Forelimb muscle (tissue), 1 donor: ENCODE data around the gene KSR2. TPM values are rescaled to one million over a fixed set of nuclear protein-coding genes. Genes with fewer than 3 reads are reported as not detected.
"Not testable (repeated sequence)": the region's sequence is repeated elsewhere in the genome, so short reads cannot be mapped to it uniquely, and the experiment has no call there.

Experiments
- DNase-seq: peaks from one replicate; pipeline ENCODE4 v3.0.0-alpha.2; 2013; ENCODE audit warnings: low read depth
- polyA plus RNA-seq: library from polyadenylated mRNA; unstranded; fragments of 120-200 nt; gene quantifications from one replicate; pipeline ENCODE4 v1.2.1, GENCODE V29; 2013; ENCODE audit not compliant: insufficient read length

The KSR2 gene
- polyA plus RNA-seq, 1 donor = not detected

DNA sequence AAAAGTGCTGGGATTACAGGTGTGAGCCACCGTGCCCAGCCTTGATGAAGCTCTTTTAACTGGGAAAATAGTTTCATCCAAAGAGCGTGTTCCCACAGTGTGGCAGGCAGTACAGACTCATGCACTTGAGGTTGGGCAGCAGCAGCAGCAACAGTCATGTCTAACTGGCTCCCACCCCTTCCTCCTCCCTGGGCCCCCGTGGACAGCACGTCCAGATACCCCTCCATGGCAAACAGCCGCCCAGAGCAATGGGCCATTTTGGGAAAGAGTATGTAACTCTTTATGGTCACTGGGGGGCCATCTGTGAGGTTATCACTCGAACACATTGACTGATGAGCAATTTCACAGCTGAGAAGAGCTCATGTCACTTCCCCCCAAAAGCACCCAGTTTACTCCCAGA is 328.3 kb downstream of the KSR2 start:
- no peak for DNase-seq

DNA sequence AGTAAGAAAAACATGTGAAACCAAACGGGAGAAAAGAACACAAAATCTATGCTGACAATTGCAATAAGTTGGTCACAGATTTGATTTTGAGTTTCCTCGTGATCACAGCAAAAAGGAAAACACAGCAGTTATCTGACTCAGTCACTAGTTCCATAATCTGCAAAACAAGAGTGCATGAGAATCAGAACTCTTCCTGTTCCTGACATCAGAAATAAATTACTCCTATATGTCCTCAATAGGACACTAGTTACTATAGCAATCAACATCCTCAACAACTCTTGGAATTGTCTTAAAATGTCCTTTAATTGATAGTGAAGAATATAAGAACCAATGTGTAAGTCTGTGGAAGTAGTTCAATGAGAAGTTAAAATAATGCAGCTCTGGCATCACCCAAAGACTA is 339.3 kb downstream of the KSR2 start:
- no peak for DNase-seq

DNA sequence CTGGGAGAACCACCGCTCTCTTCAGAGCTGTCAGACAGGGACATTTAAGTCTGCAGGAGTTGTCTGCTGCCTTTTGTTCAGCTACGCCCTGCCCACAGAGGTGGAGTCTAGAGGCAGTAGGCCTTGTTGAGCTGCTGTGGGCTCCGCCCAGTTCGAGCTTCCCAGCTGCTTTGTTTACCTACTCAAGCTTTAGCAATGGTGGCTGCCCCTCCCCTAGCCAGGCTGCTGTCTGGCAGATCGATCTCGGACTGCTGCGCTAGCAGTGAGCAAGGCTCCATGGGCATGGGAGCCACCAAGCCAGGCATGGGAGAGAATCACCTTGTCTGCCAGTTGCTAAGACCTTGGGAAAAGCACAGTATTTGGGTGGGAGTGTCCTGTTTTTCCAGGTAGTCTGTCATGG is 340.1 kb downstream of the KSR2 start:
- not testable (repeated sequence) for DNase-seq

DNA sequence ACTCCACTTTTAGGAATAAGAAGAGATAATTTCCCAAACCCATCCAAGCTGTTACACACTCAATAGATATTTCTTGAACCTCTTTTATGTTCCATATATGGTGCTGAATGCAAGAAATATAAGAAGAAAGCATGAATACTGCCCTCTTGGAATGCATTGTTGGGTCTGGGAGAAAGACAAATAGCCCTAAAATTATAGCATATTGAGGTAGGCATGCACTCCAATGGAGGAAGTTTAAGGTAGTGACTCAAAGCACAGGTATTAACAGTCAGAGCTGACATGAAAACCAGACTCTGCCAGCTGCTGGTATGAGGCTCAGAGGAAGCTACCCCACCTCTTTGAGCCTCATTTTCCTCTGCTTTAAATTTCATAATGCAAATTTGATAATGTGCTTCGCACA is 346.0 kb downstream of the KSR2 start:
- DNase-seq = no peak

DNA sequence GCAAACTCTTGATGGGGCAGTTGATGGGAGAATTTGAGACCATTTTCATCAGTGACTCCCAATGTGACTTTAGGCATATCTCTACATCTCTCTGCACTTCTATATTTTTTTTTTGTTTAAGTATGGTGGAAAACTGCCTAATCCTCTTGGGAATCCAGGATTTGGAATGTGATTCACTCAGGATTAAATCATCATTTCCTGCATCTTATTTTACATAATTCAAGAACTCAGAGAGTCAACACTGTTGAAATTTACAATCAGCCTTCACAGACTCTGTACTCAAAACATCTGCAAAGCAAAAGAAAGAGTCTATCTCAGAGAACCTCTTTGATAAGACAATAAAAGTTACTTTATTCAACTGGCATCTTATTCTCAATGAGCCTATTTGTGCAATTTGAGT is 346.7 kb downstream of the KSR2 start:
- DNase-seq = no peak

DNA sequence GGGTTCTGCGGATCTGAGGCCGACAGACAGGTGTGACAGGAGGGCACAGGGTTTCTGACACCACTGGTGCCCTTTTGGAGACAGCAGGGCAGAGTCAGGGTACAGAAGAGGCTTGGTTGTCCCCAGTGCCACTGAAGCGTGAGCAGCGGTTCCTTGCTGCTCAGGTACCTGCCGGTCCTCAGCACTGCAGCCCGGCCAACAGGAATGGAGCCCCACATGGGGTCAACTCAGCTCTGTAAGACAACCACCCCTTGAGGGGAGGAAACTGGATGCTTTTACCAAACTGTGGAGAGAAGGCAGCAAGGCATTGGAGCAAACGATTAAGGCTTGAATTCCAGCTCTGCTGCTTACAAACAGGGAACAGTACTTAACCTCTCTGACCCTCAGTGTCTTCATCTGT is 361.0 kb downstream of the KSR2 start:
- no peak for DNase-seq

DNA sequence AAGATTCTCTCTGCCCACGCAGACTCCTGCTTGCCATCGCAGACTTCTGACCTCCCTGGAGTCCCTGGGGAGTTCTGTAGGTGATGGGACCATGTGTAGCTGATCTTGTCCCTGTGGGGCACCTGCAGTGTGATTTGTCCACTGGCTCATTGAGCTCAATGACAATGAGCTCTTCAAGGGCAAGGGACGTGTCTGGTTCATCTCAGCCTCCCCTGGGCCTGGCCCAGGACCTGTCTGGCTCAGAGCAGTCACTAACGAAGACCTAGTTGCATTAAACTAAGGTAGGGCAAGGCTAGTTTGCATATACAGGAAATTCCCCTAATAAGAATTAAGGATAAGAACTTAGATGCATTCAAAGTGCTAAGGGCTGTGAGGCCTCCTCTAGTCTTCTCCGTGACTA is 361.8 kb downstream of the KSR2 start:
- DNase-seq = no peak

DNA sequence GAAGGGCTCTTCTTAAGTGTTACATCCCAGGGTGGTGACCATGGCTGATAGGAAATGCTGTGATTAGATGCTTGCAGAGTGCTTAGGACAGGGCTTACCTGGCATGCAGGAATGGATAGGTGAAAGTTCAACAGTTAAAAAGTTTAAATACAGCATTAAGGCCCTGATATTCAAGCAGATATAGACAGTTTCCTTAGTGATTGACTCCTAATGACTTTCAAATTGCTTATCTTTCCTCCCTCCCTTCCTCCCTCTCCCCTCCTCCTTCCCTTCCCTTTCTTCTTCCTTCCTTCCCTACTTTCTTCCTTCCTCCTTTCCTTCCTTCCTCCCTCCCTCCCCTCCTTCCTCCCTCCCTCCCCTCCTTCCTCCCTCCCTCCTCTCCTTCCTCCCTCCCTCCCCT is 362.8 kb downstream of the KSR2 start:
- no peak for DNase-seq

DNA sequence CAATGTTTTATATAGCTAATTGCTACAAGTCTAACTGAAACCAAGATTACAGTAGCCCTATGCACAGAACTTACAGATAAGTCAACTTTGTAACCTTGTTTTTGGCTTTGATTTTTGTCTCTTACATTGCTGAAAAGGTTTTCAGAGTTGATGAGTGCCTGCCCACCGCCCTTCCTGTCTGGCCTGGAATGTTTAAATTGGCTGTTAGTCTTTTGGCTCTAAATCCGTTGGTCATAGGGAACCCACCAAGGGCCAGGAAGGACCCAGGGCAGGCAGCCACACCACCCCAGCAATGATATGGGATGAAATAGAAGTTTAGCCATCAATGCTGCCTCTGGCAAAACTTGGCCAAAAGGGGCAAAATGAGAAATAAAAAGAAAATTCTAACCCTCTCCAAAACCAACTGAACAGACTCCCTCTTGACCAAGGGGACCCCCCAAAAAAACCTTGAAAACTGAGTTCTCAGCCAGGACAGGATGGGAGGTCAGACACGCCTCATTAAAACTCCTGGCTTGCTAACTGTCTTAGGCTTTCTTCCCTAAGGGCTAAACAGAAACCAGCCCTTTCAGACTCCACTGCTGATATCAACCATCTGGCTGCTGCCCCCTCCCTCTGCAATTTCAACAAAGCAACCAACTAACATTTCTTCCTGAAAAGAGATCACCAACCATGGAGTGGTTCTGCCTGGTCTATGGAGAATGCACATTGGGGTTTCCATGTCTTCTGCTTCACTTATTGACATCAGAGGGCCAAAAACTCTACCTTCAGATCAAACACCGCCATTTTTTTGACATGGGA is 365.3 kb downstream of the KSR2 start:
- no peak for DNase-seq

DNA sequence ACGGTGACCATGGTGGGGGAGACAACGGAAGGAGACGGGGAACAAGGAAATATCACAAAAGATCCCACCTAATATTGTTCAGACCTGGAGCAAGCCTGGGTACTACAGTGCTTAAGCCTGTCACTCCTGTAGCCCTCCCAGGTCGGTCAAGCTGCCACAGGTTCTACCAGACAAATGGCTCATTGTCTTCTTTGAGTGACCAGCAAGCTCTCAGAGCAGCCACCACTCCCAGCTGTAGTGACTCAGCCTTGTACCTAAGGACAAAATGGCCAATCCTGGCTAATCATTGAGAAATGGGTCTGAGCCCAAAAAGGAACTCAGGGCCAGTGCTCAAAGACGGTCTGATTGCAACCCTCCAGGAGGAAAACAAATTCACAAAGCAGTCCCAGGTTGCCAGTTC is 368.9 kb downstream of the KSR2 start:
- no peak for DNase-seq

DNA sequence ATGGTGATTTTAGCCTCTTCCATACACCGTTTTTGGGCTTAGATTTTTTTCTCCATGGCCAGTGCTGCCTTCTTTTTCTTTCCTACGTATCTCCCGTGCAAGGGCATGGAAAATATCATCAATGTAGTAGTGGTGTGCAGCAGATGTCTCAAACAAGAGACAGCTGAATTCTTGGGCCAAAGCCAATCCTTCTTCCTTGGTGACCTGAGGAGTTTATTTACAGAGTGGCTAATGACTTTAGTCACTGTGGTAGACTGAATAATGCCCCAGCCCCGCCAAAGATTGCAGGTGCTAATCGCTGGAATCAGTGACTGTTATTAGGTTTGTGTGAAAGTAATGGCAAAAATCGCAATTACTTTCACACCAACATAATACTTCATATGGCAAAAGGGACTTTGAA is 371.8 kb downstream of the KSR2 start:
- DNase-seq = no peak

DNA sequence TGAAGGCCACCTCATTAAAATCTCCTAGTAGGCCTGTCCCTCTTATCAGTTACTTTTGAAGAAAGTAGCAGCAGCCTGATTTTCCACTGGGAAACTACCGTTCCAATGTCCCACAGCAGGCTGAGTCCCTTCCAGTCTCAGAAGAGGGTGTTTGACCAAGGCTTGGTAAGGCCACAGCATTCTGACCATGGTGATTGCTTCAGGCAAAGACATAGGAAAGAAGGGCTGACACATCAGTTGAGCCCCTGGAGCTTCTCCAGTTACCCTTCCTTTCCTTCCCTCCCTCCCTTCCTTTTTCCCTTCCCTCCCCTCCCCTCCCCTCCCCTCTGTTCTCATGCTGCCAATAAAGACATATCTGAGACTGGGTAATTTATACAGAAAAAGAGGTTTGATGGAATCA is 373.0 kb downstream of the KSR2 start:
- DNase-seq = no peak

DNA sequence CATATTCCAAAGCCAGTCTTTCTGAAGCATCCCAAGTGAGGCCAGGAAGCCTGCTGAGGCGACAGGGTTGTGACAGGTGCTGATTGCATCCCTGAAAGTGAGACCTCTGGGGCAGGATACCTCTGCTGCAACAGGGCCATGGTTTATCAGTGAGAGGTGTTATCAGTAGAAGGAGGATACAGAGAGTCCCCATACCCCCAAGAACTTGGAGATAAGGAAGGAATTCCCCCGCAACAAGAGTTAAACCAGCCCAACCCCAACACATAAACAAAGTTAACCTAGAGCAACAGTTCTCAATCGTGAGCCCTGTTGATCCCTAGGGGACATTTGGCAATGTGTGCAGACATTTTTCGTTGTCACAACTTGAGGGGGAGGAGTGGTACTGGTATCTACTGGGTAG is 374.3 kb downstream of the KSR2 start:
- no peak for DNase-seq

DNA sequence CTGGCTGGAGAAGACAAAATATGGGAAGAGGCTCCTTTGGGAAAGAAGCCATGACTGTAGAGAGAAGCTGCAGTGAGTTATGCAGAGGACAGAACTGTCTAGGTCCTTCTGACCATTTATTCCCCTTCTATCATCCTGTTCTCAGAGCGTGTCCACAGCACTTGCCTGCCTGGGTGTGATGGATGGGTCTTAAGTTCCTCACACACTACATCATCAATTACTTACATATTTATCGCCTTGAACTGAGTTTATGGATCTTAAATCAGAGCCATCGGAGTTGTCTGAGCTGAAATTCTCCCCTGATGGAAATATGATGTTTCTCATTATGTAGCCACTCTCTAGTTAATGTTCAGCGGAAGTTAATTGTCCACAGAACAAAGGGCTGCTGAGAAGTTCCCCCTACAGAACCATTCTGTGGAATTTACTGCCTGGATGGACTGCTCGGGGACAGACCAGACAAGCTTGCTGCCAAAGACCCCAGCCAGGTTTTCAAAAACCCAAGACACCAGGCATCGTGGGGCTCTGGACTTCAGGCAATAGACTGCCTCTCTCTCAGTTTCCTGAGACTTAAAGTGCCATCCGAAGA is 374.9 kb downstream of the KSR2 start:
- DNase-seq = no peak

DNA sequence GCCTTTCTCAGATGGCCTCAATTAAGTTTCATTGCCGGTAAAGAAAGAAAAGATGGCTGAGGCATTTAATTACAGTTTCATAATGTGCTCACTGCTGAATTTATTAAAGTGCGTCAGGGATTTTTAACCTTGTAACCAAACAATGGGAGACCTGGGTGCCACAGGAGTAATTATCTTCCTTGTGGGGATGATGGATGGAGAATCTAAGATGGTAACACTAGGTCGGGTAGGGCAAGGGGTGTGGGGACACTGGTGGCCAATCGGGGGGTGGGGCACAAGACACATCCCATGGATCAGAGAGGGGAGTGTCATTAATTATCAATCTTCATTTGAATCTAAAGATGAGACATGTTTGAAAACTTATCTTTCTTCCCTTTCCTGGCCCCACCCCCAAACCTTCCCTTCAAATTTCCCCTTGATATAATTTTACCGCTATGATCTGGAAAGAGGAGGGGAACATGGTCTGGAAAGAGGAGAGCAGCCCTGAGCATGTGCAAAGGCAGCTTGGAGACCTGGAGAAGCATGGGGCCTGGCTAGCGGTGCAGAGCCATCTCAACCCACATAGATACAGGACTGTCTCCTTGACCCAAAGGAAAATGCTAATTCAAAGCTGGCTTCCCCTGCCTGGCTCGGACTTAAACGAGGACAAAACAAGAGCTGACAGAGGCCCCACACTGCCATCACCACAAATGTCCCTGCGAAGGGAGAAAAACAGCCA is 376.0 kb downstream of the KSR2 start:
- DNase-seq = no peak

DNA sequence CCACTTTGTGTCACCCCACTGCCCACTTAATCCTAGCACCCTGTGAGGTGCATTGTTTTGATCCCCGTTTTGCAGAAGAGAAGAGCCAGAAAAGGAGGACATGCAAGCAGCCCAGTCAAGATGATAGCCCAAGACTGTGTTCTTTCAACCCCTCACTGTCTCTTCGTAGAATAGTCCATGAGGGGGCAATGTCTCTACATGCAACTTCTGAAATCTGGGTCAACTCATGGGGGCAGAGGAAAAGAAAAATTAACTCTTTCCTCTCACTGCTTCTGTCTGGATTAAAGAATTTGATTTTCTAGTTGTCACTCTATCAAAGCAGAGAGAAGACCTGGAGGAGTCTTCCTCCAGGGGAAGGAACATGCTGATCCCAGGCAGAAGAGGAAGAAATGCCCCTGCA is 377.8 kb downstream of the KSR2 start:
- DNase-seq = no peak

DNA sequence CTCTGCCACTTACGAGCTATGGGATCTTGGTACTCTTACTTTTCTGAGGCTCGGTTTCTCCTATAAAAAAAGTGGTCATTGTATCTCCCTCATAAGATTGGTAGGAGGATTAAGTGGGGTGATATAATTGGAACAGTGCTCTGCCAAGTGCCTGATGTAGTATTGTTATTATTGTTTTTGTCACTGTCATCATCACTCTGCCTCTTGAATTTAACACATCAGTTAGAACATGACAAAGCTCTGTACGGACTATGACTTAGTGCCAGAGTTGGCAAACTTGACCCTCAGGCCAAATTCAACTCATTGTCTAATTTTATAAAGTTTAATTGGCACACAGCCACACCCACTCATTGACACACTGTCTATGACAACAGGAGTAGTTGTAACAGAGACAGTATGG is 378.4 kb downstream of the KSR2 start:
- DNase-seq = no peak

DNA sequence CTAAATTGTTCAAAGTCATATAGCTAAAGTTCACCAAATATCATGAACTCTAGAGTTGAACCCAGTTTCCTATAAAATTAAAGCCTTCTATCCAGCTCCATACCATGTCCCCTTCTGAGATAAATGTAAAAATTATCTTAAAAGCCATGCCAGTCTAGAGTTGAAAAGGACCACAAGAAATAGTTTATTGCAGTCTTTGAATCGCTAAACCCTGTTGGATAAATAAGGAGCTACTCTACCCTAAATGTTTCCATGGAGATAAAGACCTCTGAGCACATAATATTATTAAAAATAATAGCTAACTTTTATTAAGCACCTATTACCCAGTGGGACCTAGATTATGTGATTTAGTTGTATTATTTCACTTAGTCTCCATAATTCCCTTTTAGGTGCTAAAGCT is 379.8 kb downstream of the KSR2 start:
- no peak for DNase-seq

DNA sequence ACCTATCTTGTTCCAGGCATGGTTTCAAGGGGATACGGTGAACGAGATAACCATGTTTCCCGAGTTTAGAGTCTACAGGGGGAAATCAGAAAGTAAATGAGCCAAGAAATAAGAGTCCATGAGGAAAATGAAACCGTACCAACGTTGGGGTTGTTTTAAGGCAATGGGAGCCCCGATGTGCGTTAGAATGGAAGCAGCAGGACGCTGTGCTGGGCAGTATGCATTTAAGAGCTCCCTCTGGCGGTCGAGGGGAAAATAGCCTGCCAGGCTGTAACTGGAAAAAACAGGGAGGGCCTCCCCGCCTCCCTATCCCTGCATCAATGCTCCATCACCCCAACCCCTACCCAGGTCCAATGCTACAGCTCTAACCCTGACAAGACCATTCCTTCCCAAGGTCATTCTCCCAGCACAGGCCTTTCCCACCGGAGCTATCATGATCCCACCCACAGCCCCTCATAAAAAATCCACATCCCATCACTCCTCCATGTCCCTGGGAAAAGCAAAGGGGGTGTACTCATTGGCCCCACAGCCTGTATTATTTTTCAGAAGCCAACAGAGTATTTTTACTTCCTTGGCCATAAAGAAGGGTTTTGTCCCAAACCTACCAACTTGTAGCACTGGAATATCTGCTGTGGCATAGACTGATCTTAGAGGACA is 381.0 kb downstream of the KSR2 start:
- DNase-seq = no peak

DNA sequence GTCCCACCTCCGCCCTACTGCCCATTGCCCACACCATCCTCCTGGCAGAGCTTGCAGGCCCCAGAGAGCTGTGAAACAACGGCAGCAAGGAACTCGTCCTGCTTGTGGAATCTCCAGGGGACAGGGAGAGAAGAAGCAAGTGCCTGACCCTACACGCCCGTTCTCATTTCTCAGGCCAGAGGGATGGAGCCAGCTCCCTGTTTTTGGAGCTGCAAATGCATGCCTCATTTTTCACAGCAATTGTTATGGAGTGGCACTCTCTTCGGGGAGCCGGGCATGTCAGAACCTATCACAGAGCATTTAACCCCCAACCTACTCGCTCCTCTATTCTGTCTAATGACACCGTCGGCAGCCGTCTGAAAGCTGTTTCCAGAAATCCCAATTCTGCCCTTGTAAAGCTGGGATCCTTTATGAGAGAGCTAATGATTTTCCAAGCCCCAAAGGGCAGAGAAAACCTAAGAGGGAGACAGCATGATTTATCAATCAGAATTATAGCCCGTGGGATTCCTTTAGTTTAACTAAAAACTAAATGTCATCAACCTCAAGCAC is 385.0 kb downstream of the KSR2 start:
- DNase-seq = no peak

DNA sequence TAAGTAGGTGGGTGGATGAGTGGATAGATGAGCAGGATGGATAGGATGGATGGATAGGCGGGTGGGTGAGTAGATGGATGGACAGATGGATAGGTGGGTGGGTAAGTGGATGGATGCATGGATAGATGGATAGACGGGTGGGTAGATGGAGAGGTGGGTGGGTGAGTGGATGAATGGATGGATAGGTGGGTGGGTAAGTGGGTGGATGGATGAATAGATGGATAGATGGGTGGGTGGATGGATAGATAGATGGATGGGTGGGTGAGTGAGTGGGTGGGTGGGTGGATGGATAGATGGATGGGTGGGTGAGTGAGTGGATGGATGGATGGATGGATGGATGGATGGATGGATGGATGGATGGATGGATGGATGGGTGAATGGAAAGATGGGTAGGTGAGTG is 385.7 kb downstream of the KSR2 start:
- DNase-seq = no peak

DNA sequence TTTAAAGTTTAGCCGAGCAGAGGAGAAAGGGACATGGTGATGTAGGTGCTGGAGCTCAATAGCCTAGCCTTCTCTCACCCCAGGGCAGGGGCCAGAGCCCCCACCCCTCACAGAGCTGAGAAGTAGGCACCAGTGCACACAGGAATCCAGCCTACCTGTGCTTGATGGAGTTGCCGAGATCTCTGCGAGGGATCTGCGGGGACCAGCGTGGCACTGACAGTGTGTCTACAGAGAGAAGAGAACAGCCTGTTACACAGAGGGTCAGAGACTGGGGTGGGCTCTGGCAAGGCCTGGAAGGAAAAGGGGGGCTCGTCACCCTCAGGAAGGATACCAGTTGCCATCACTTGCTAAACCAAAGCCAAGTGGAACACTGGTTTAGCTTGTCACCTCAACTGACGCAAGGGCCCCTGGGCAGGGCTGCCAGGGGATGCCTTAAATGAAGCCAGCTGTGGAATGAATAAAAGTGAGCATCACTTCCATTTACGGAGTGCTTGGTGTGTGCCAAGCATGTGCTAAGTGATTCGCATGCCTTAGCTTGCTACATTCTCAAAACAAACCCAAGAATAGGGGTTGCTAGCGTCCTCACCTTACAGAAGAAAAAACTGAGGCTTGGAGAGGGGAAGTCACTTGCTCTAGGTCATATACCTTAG is 386.5 kb downstream of the KSR2 start:
- DNase-seq = no peak
